ENCODE results near the gene SYTL2.
A peak's percentile ranks its signal among the peaks of the same experiment; 100 is the strongest.

The SYTL2 gene

GRCh38 chr11:85651118-85651517 lies 159.8 kb downstream of the SYTL2 start:
- no peak for DNase-seq

- peak; percentile 83 for DNase-seq
These were observed 163.2 kb downstream of the SYTL2 start, which contains the start of gene TMEM126A for GRCh38 chr11:85647604-85648299. Gene TMEM126A (plus strand): TSS chr11:85647967. CDS start chr11:85650256, 2,289 bp downstream.

- no peak for DNase-seq
These were observed 163.9 kb downstream of the SYTL2 start for GRCh38 chr11:85647078-85647477.
